ENCODE results near the gene MVP. TPM values are rescaled to one million over a fixed set of nuclear protein-coding genes. Genes with fewer than 3 reads are reported as not detected.

MVP gene
- total RNA-seq, 1 donor from 2014 or later: 27.4 TPM

- no peak for DNase-seq (ENCODE audit: extremely low spot score, unreplicated experiment)
- TF ChIP-seq CTCF (conservative IDR thresholded peaks at IDR 0.05): no peak
- Mint-ChIP-seq H3K27ac (no peak overlapping the region), H3K4me3 (no peak overlapping the region), H3K36me3 (peaks cover 3% of the 10 kb centered on the region), H3K9me3 (no peaks in the 10 kb centered on the region), H3K27me3 (no peaks in the 10 kb centered on the region), H3K4me1 (ENCODE audit: unreplicated experiment) (no peaks in the 10 kb centered on the region)
These were observed 19.6 kb downstream of the MVP start for GRCh38 chr16:29839822-29840221.

GRCh38 chr16:29840240-29840639 lies 20.0 kb downstream of the MVP start:
- H3K4me3 Mint-ChIP-seq: no peak overlapping the region
- peaks cover 3% of the 10 kb centered on the region for H3K36me3 Mint-ChIP-seq
- DNase-seq (ENCODE audit: extremely low spot score, unreplicated experiment): no peak
- H3K27me3 Mint-ChIP-seq: no peaks in the 10 kb centered on the region
- H3K9me3 Mint-ChIP-seq: no peaks in the 10 kb centered on the region
- no peak for TF ChIP-seq CTCF (conservative IDR thresholded peaks at IDR 0.05)
- H3K27ac Mint-ChIP-seq: no peak overlapping the region
- no peaks in the 10 kb centered on the region for H3K4me1 Mint-ChIP-seq (ENCODE audit: unreplicated experiment)

- no peak for DNase-seq (ENCODE audit: extremely low spot score, unreplicated experiment)
These were observed 21.4 kb downstream of the MVP start for GRCh38 chr16:29841631-29842030.

GRCh38 chr16:29842732-29843346 lies 22.6 kb downstream of the MVP start:
- Mint-ChIP-seq H3K4me1 (ENCODE audit: unreplicated experiment) (no peaks in the 10 kb centered on the region), H3K9me3 (no peaks in the 10 kb centered on the region), H3K36me3 (peaks cover 3% of the 10 kb centered on the region), H3K27me3 (no peaks in the 10 kb centered on the region), H3K27ac (no peak overlapping the region), H3K4me3 (no peak overlapping the region)
- DNase-seq (ENCODE audit: extremely low spot score, unreplicated experiment): no peak
- no peak for TF ChIP-seq CTCF (conservative IDR thresholded peaks at IDR 0.05)

More at GRCh38 chr16:29841631-29842030, 21.4 kb downstream of the MVP start:
- peaks cover 3% of the 10 kb centered on the region for H3K36me3 Mint-ChIP-seq
- H3K4me3 Mint-ChIP-seq: no peak overlapping the region
- no peaks in the 10 kb centered on the region for H3K4me1 Mint-ChIP-seq (ENCODE audit: unreplicated experiment)
- H3K9me3 Mint-ChIP-seq: no peaks in the 10 kb centered on the region
- H3K27me3 Mint-ChIP-seq: no peaks in the 10 kb centered on the region
- TF ChIP-seq CTCF (conservative IDR thresholded peaks at IDR 0.05): no peak
- H3K27ac Mint-ChIP-seq: no peak overlapping the region

GRCh38 chr16:29843931-29844330 lies 23.7 kb downstream of the MVP start:
- TF ChIP-seq CTCF (conservative IDR thresholded peaks at IDR 0.05): no peak
- no peak for DNase-seq (ENCODE audit: extremely low spot score, unreplicated experiment)
- Mint-ChIP-seq H3K4me3 (no peak overlapping the region), H3K27me3 (no peaks in the 10 kb centered on the region), H3K9me3 (no peaks in the 10 kb centered on the region), H3K36me3 (peaks cover 3% of the 10 kb centered on the region), H3K27ac (no peak overlapping the region), H3K4me1 (ENCODE audit: unreplicated experiment) (no peaks in the 10 kb centered on the region)

Data from type B pancreatic cell (in vitro differentiated cells).